Hindlimb muscle (tissue), 1 donor: ENCODE data around the gene KCNIP4. TPM values are rescaled to one million over a fixed set of nuclear protein-coding genes. Genes with fewer than 3 reads are reported as not detected.

Source experiments
- DNase-seq: peaks from one replicate; pipeline ENCODE4 v3.0.0-alpha.2; 2013
- polyA plus RNA-seq: library from polyadenylated mRNA; unstranded; fragments of 120-200 nt; gene quantifications from one replicate; pipeline ENCODE4 v1.2.1, GENCODE V29; 2013; ENCODE audit not compliant: insufficient read length

The KCNIP4 gene
- polyA plus RNA-seq, 1 donor = 1.8 TPM

DNA sequence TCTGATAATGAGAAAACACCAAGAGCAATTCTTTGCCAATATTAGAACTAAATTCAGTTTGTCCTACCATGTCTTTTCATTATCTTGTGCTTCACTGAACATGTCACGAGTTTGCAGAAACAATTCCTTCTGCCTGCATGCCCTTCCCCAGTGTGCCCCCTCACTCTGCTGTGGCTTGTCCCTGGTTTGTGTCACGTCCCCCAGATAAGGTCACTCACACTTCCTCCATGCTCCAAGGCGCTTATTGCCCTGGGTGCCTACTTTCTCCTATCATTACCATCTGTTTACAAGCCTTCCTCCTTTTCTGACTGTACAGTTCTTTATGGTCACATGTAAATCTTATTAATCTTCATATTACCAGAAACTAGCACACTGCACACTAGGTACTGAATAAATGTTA lies 394.1 kb downstream of the KCNIP4 start:
- no peak for DNase-seq

DNA sequence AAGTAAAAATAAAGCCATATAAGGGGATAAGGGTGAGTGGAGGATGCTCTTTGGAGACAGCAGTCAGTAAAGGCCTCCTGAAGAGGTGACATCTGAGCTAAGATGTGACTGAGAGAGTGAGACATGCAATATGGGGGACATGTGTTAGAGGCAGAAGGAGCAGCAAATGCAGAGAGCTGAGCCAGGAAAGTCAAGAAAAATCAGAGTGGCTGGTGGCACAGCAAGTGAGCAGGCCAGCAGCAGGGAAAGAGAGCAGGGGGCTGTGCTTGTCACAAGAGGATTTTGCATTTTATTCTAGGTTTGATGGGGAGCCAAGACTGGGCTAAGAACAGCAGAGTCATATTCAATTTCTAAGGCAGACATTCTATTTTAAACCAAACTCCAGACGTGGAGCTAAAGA lies 394.5 kb downstream of the KCNIP4 start:
- no peak for DNase-seq

DNA sequence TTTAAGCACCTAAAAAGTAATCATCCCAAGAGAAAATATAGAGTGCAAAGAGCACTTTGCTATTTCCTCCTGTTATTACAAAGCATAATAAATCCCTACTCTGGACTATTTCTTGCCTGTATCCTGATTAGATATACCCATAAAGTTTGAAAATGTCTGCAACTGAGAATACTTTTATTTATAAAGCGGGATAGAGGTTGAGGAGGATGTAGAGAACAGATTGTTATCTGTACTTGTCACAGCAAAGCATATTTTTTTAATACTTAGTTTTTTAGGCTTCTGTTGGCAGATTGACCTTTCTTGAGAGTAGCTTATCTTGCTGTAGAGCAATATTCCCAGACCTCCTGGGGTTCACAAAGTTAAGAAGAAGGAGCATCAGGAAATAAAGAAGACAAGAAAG lies 396.1 kb downstream of the KCNIP4 start:
- no peak for DNase-seq

DNA sequence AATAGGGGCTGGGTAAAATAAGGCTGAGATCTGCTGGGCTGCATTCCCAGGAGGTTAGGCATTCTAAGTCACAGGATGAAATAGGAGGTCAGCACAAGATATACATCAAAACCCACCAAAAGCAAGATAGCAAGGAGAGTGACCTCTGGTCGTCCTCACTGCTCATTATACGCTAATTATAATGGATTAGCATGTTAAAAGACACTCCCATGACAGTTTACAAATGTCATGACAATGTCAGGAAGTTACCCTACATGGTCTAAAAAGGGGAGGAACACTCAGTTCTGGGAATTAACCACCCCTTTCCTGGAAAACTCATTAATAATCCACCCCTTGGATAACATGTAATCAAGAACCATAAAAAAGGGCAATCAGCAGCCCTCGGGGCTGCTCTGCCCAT lies 403.6 kb downstream of the KCNIP4 start:
- no peak for DNase-seq

DNA sequence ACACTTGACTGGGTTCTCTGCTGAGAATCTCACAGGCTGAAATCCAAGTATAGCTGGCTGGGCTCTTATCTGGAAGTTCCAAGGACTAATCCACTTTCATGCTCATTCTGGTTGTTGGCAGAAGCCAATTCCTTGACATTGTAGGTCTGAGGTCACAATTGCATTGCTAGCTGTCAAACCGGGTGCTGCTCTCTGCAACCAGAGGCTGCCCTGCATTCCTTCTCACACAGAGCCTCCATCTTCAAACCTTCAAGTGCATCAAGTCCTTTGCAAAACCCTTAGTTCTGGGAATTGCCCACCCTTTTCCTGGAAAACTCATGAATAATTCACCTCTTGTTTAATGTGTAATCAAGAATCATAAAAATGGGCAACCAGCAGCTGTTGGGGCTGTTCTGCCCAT lies 404.2 kb downstream of the KCNIP4 start:
- peak; percentile 7 for DNase-seq

DNA sequence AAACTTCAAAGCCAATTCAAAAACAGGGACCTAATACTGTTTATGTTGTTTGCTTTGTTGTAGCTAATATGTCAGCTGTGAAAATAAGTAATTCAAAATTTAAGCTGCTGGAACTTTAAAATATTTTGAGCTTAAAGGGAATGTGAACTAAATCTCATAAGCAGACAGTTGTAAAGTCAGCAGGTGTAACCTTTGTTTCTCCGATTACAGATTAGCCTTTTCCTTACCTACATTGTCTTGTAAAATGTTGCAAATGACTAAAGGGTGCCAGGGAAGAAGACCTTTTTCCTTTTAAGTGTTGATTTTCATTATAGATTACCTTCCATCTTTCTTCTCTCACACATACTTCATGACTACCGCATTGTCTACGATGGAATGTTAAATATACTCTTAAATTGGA lies 405.1 kb downstream of the KCNIP4 start:
- no peak for DNase-seq

DNA sequence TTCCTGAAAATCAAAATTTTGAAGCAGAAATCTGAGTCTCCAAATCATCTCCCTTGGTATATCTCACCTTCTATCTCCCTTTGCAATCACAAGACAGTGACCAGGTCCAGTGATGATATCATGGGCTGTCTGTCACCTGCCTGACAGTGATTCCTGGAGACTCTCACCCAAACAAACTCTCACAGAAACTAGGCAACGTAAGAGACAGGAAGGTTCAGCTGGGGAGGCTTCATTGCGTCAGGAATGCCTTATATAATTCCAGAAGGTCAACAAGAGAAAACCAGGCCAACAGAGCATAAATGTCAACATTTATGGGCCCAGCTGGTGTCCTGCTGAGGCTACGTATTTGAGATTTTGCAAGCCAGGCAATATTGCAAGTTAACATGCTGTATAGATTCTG lies 412.7 kb downstream of the KCNIP4 start:
- DNase-seq = no peak

DNA sequence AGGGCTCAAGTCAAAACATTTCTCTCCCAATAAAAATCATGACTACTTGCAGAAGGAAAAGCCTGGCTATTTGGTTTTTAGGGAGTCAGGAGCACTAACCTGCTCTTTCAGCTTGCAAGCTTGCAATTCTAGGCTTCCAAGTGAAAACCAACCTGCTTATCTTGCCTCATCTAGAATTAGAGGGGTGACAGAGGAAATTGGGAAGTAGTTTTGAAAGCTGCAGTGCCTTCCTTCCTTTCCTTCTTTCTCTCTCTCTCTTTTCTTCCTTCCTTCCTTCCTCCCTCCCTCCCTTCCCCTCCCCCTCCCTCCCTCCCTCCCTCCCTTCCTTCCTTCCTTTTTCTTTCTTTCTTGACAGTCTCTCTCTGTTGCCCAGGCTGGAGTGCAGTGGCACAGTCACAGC lies 417.5 kb downstream of the KCNIP4 start:
- DNase-seq = no peak

DNA sequence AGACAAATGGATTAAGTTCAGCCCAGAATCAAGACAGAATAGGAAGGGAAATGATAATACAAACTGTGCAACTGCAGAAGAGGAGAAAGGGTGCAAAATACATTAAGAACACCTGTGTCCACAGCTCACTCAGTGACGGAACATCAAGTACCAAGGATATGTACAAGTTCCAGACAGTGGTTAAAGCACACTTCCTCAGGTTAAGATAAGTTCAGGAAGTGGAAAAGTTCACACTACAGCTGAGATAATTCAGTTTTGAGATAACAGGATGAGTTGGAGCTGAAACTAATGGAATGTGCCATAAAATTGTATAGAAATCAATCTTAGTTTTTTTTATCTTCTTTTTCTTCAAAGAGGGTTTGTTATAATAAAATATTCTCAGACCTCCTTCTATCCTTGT lies 419.4 kb downstream of the KCNIP4 start:
- DNase-seq = no peak

DNA sequence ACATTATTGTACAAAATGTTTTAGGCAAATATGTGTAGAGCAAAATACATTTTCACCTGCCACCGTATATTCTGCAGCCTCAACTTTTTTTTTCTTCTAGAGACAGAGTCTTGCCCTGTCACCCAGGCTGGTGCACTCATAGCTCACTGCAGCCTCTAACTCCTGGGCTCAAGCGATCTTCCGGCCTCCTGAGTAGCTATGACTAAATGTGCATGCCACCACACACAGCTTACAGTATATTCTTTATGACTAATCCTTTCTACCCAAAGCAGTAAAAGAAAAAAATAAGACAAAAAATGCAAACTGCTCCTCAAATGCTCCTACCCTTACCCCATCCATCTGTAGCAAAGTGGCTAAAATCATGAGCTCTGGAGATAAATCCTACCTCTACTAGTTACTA lies 426.3 kb downstream of the KCNIP4 start:
- no peak for DNase-seq

DNA sequence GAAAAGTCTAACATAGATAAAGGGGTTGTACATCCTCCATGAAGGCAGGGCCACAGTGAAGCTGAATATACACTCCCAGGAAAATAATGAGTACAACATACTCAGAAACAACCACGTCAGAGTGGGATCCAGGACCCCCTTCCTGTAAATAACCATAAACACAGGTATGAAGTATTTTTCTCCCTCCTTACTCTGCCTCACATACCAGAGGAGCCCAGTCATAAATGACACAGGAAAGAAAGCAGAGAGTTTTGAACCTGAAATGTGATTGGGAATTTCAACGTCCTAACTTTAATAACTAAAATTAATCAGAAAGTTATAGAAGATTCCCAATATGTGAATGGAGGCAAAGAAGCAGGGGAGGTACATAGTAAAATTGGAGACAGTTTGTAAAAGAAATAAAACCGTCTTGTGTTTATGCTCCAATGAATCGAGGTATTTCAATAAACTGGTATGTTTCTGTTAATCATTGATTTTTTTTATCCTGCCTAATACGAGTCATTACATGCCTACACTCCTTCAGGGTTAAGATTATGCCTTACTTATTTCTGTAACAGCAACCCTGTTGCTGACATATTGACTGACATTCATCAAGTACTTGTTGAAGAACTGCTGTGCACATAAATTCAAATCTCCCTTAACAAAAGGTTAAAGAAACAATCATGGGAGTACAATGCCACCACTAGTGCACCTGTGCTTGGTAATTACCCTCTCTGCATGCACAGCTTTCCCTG lies 431.3 kb downstream of the KCNIP4 start:
- no peak for DNase-seq

DNA sequence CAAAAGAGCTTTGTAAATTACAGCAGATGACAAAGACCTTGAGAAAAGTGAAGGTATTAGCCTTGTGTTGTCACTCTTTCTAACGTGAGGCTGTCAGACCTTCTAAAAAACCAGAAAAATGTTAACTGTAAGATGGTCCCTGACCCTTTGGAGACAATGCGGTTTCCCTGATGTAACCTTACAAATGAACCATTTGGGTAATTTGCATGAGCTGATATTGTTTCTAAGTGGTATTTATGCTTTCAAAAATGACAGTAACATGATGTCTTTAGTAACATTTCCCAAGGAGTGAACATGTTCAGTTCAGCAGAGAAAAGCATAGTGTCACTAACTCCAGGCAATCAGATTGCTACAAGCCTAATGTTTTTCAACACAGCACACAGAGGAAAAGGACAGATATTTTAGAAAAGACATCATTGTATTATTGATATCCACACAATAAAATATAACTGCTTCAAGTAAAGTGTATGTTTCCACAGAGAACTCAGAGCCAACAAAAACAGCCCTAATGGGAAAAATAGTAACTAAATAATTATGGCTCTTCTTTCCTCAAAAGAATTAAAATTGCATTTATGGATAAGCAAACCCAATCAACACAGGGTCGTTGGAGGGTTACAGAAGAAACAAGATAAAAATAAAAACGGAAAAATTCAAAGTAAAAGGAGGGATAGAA lies 434.4 kb downstream of the KCNIP4 start:
- no peak for DNase-seq

DNA sequence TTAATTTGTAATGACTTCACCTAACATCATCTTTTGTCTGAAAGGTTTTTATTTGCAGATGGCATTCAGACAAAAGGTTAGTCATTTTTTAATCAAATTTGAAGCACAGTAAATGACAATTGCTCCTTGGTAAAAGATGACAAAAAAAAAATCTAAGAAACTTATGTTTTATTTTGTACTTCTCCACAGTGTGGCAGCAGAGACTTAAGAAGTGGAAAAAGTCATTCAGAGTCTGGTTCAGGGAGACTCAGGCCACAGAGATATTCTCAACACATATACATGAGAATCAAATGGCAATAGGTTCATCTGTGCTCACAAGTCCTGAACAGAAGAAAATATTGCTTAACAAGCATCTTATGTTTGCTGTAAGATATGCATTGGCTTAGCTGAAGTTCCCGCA lies 436.2 kb downstream of the KCNIP4 start:
- peak; percentile 15 for DNase-seq

DNA sequence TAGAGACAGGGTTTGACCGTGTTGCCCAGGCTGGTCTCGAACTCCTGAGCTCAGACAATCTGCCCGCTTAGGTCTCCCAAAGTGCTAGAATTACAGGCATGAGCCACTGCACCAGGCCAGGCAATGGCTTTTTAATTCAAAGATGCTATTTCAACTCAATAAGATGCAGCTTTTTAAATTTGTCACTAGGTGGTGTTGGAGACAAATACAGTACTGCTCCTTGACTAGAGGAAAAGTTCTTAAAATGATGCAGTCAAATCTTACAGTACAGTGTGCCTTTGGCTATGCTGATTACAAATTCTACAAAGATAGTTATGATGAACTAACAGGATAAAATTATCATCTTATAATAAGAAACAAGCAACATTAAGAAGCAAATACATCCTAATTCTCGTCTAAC lies 441.1 kb downstream of the KCNIP4 start:
- DNase-seq = no peak

DNA sequence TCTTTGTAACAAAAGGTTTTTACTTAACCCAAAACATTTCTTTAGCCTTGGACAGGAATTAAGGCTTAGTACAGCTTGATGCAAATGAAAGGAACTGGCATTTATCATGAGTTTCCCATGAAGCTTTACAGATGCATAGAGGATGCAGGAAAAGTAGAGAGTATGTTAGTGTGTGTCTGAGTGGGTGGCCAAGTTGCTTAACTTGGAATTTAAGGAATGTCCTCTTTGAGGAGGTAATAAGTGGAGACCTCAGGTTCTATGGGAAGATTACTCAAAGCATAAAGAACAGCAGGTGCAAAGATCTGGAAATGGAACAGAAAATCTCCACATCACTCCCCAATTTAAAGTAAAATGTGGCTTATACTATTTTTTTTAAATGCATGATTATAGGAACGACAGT lies 457.9 kb downstream of the KCNIP4 start:
- DNase-seq = no peak

DNA sequence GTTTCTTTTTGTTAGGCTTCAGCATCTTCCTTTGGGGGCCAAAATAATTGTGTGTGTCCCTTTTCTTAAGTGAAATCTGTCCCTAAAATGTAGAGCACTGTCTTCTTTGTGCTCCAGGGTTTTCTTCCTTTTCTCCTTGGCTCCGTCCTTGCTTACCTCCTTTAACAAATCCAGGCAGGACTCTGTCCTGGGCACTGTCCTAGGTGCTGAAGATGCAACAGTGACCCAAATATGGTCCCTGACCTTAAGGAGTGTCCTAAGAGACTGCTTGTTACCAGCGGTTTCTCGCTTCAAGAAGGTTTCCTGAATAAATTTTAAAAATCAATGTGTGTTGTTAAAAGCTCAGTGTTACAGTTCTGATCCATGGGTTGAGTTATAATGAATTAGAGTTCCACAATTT lies 471.8 kb downstream of the KCNIP4 start:
- peak; percentile 4 for DNase-seq

DNA sequence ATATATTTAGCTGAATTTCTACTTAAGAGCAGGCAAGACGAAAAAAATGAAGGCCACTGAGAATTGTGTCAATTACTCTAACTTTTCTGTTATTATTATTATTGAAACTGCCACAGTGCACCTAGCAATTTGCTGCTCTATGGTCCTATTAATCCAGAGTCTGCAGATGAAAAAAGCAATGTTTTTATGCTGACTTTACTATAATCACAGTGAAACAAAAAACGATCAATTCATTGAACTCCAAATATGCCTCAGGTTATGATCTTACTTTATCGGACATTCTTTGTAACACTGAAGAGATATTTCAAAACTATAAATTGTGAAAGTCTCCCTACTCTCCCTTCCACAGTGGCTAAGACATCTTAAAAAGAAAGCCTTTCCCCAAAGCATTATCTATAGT lies 474.4 kb downstream of the KCNIP4 start:
- no peak for DNase-seq

DNA sequence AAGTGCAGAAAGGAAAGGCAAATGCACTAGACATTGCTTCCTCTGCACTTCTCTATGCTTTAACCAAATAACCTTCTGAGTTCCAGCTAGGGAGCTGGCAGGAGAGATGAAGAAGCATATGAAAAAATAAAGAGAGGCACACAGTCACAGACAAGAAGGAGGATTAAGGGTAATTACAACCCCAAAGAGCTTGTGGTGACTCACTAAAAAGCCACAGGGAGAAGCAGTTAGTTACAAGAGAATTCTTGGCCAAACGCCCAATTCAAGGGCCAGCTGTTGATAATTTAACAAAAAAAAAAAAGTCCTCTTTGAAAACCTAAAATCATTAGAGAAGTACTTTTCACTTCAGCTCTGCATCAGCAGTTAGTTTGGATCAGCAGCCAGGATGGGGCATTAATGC lies 478.0 kb downstream of the KCNIP4 start:
- DNase-seq = no peak

DNA sequence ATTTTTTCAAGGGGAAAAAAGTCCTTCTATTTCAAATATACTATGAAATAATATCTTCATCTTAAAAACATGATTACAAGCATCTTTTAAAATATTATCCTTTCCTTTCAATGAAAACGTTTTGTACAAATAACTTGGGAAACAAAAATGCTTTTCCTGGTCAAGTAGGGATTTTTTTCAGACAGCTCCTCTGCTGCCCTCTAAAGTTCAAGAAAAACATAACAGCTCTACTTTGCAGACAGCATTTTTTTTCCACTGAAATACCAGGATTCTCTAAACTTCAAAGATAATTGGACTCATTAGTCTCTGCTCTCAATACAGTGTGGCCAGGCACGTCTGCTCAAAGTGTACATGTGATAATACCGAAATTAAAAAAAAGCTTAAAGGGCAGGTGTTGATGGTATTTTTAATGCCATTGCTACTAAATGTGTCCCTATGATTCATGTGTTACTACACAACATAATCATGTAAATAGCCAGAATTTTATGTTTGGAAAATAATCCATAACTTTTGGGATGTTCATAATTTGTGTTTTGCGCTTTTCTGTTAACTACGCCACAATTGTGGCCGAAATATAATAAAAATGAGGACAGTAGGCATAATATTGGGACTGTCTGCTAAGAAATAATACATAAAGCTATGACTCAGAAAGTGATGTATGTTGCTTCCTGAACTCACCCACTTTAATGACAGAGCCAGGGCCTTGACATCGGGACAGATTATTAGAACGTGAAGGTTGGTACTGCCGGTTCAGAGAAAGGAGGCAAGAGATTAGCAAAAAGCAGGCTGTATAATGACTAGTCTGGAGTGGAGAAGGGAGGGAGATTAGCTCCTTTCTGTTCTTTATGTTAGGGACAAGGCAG lies 478.9 kb downstream of the KCNIP4 start:
- no peak for DNase-seq

DNA sequence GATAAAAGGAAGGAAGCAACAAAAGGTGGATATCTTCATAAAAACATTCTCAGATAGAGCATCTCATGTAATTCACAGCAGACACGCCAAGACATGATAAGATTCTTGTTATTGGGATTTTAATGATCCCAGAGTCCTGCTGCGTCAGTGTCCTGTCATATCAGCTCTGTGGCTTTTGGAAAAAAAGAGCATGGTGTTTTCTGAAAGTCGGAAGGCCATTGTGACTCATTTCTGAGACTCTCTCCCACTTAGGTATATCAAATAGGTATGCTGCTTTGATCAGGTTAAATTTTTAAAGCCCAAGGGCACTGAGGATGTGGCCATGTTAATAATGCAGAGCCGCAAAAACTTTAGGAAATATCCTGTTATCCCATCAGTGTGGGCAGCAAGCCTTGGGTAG lies 481.0 kb downstream of the KCNIP4 start:
- DNase-seq = no peak

DNA sequence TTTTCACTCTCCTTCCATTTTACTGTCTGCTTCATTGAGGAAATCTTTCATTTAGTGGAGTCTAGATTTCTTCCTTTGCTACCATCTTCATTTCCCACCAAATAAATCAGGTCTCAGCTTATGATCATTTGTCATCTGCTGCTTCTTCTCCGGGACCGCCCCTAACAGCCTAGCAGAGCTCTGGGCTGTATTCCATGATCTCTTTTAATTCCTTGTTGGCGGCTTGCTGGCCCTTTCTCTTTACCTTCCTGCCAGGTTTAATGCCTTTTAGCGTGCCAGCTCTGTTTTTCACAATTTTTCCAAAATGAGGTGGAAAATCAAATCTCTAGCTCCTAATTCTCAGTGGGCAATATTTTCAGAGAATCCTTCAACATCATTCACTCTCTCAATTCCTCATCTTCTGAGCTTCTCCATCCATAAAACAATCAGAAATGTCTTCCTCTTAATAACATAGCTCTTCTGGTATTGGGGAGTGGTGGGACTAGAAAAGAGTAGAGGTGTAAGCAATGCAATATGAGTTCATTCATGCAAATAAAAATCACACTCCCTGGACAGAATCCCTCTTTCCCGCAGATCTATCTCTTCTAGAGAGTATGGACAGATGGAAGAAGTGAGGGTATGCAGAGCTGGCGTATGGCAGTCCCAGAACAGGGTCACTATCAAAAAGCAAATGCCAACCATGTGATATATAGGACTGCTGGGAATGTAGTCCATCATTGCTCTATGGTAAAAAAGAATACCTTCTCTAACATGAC lies 491.3 kb downstream of the KCNIP4 start:
- DNase-seq = no peak

DNA sequence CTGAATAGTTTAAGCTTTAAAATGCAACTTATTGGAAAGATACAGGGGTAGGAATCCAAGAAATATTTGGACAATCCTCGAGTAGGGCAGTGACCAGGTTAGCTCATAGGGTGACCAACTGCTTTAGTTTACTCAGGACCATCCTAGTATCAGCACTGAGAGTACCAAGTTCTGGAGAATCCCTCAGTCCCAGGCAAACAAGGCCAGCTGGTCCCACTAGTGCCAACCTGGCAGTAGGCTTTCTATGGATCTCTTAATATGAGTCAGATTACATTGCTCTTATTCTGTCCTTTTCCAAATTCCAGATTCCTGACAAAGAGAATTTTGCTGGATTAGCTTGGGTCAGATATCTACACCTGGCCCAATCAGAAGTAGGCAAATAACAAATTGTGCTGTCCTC lies 493.7 kb downstream of the KCNIP4 start:
- no peak for DNase-seq

DNA sequence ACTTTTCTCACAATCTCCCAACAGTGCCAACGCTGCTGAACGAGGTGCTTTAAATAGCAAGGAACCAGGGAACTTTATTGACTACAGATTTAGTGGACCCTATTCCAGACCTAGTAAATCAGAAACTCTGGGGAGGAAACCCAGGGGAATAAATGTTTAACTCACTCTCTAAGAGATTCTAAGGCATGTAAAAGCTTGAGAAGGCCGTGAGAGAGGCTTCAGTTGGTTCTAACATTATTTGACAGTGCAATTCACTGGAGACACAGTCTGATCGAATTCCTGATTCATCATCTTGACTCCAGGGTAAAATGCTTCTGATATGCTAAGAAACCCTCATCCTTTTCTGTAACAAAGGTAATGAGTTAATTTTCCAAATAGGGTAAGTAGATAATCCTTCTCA lies 494.4 kb downstream of the KCNIP4 start:
- no peak for DNase-seq
